ENCODE results near the gene PRTN3.

The PRTN3 gene
- total RNA-seq, result 0 to 0.24 (median 0) reads per million in 9 experiments

GRCh38 chr19:840519-841206 is at the start of gene PRTN3:
TSS of gene PRTN3 (plus strand) at chr19:840999. CDS start at chr19:841009, 10 bp downstream.
- H3K9me3 Mint-ChIP-seq, result no peaks in the 10 kb centered on the region
- DNase-seq, result no peak
- no peak within 1 kb of the TSS for H3K27ac Mint-ChIP-seq
- no peak for ATAC-seq (replicated peaks)
- H3K27me3 Mint-ChIP-seq, result peaks cover 40 to 62% of the 10 kb centered on the region in 2 donors
- peaks cover 4 to 7% of the 10 kb centered on the region in 2 donors for H3K4me1 Mint-ChIP-seq (ENCODE audit: low read depth in 2 of 2)
- peaks cover 10% of the 10 kb centered on the region for H3K36me3 Mint-ChIP-seq (ENCODE audit: insufficient read depth)
- H3K4me3 Mint-ChIP-seq, result no peak within 1 kb of the TSS

GRCh38 chr19:791007-791566 is 49.7 kb upstream of the PRTN3 start:
- Mint-ChIP-seq H3K9me3 (no peaks in the 10 kb centered on the region), H3K27me3 (no peaks in the 10 kb centered on the region), H3K4me1 (ENCODE audit: low read depth in 2 of 2) (no peaks in the 10 kb centered on the region), H3K36me3 (ENCODE audit: insufficient read depth) (peaks cover 3% of the 10 kb centered on the region), H3K4me3 (no peak overlapping the region), H3K27ac (no peak overlapping the region)
- no peak for ATAC-seq (replicated peaks)
- no peak for DNase-seq

DNA sequence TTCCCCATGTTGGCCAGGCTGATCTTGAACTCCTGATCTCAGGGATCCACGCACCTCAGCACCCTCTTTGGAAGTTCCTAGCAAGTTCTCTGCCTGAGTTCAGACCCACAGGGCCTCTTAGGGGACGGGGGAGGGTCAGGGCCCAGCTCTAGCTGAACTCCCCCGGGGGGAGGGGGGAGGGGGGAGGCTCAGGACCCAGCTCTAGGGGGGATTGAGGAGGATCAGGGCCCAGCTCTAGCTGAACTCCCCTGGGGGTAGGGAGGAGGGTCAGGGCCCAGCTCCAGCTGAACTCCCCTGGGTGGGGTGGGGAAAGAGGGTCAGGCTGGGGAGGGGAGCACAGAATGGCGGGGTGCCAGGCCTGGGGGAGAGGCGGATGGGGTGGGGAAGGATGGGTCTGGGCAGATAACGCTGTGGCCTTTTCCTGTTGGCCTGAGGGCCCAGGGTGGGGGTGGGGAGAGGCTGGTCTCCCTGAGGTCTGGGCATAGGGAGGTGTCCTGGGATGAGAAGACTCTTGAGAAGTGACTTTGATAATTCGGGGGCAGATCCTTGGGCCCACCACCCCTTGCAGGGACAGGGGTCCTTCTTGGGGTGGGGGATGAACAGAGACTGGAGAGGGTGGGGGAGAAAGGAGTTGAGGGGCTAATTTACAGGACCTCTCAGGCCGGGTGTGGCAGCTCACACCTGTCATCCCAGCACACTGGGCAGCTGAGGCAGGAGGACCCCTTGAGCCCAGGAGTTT is 49.1 kb upstream of the PRTN3 start:
- DNase-seq, result no peak
- Mint-ChIP-seq H3K4me1 (ENCODE audit: low read depth in 2 of 2) (peaks cover 2% of the 10 kb centered on the region in 2 donors), H3K27me3 (no peaks in the 10 kb centered on the region), H3K9me3 (no peaks in the 10 kb centered on the region), H3K27ac (no peak overlapping the region), H3K36me3 (ENCODE audit: insufficient read depth) (peaks cover 4% of the 10 kb centered on the region), H3K4me3 (no peak overlapping the region)
- ATAC-seq (replicated peaks), result no peak

- Mint-ChIP-seq H3K4me3 (no peak overlapping the region), H3K4me1 (ENCODE audit: low read depth in 2 of 2) (peaks cover 3% of the 10 kb centered on the region in 2 donors), H3K9me3 (no peaks in the 10 kb centered on the region), H3K36me3 (ENCODE audit: insufficient read depth) (peaks cover 11% of the 10 kb centered on the region), H3K27ac (no peak overlapping the region), H3K27me3 (no peaks in the 10 kb centered on the region)
- no peak for ATAC-seq (replicated peaks)
- no peak for DNase-seq
Measured at GRCh38 chr19:792306-792885, 48.4 kb upstream of the PRTN3 start.

GRCh38 chr19:793806-794205 is 47.0 kb upstream of the PRTN3 start:
- Mint-ChIP-seq H3K4me3 (no peak overlapping the region), H3K27me3 (no peaks in the 10 kb centered on the region), H3K27ac (no peak overlapping the region), H3K4me1 (ENCODE audit: low read depth in 2 of 2) (peaks cover 4% of the 10 kb centered on the region in 2 donors), H3K9me3 (no peaks in the 10 kb centered on the region), H3K36me3 (ENCODE audit: insufficient read depth) (peaks cover 19% of the 10 kb centered on the region)
- no peak for ATAC-seq (replicated peaks)
- no peak for DNase-seq

GRCh38 chr19:795073-795611 is 45.7 kb upstream of the PRTN3 start:
- peak overlapping the region in 1 of 2 donors; percentile 20 for H3K4me3 Mint-ChIP-seq
- peaks cover 33% of the 10 kb centered on the region for H3K36me3 Mint-ChIP-seq (ENCODE audit: insufficient read depth)
- no peak overlapping the region for H3K27ac Mint-ChIP-seq
- no peaks in the 10 kb centered on the region for H3K9me3 Mint-ChIP-seq
- ATAC-seq (replicated peaks) (no peak), DNase-seq (no peak)
- H3K4me1 Mint-ChIP-seq (ENCODE audit: low read depth in 2 of 2), result peaks cover 17% of the 10 kb centered on the region in 2 donors
- H3K27me3 Mint-ChIP-seq, result no peaks in the 10 kb centered on the region

GRCh38 chr19:795691-796581 is 44.9 kb upstream of the PRTN3 start:
- Mint-ChIP-seq H3K36me3 (ENCODE audit: insufficient read depth) (peaks cover 41% of the 10 kb centered on the region), H3K27me3 (no peaks in the 10 kb centered on the region), H3K9me3 (no peaks in the 10 kb centered on the region), H3K4me3 (peak overlapping the region; percentile 90 to 94), H3K4me1 (ENCODE audit: low read depth in 2 of 2) (peaks cover 23% of the 10 kb centered on the region in 2 donors), H3K27ac (no peak overlapping the region)
- ATAC-seq (replicated peaks) (no peak), DNase-seq (no peak)

DNA sequence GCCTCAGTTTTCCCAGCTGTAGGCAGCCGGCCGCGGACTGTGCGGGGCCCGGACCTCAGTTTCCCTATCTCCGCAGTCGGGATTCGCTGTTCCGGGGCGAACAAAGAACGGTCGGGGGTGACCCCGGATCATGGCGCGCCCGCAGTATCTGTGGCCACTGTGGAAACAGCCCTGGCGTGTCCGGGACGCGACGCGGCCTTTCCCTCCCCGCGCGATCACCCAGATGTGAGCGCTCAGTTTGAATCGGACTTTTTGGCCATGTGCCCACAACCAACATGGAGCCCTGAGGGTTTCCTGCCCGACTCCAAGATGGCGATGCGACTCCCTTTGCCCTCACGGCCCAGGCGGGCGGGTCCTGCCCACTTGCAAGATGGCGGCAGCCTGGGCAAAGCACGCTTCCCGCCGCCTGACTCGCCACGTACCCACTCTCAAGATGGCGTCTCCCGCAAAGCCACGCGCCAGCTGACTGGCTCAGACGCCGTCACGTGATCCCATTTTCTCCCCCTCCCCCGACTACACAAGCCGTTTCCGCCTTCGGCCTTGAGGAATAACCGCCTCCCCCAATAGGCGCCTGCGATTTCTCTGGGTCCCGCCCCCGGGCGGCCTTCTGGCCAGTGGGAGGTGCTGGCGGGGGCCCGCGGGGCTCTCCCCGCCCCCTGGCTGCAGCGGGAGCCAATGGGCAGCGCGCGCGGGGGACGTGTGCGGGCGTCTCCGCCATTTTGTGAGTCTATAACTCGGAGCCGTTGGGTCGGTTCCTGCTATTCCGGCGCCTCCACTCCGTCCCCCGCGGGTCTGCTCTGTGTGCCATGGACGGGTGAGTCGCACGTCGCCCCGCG is 43.9 kb upstream of the PRTN3 start, which contains the start of gene PTBP1:
TSS of gene PTBP1 (plus strand) at position 761 of the 836 bp plus-strand sequence. CDS start at position 807, 46 bp downstream.
- peaks cover 30 to 33% of the 10 kb centered on the region in 2 donors for H3K4me1 Mint-ChIP-seq (ENCODE audit: low read depth in 2 of 2)
- ATAC-seq (replicated peaks), result peak; percentile 82
- no peaks in the 10 kb centered on the region for H3K27me3 Mint-ChIP-seq
- peak; percentile 98 to 99 (median 99) for DNase-seq
- H3K36me3 Mint-ChIP-seq (ENCODE audit: insufficient read depth), result peaks cover 50% of the 10 kb centered on the region
- no peaks in the 10 kb centered on the region for H3K9me3 Mint-ChIP-seq
- peak within 1 kb of the TSS; percentile 90 to 95 for H3K27ac Mint-ChIP-seq
- peak within 1 kb of the TSS; percentile 90 to 94 for H3K4me3 Mint-ChIP-seq

GRCh38 chr19:797528-798414 is 43.0 kb upstream of the PRTN3 start:
- Mint-ChIP-seq H3K27ac (peak overlapping the region; percentile 90 to 95), H3K4me1 (ENCODE audit: low read depth in 2 of 2) (peaks cover 38 to 41% of the 10 kb centered on the region in 2 donors), H3K27me3 (no peaks in the 10 kb centered on the region), H3K36me3 (ENCODE audit: insufficient read depth) (peaks cover 59% of the 10 kb centered on the region), H3K4me3 (peak overlapping the region; percentile 90 to 94), H3K9me3 (no peaks in the 10 kb centered on the region)
- ATAC-seq (replicated peaks) (peak; percentile 25), DNase-seq (peak; percentile 80 to 85 (median 83))

DNA sequence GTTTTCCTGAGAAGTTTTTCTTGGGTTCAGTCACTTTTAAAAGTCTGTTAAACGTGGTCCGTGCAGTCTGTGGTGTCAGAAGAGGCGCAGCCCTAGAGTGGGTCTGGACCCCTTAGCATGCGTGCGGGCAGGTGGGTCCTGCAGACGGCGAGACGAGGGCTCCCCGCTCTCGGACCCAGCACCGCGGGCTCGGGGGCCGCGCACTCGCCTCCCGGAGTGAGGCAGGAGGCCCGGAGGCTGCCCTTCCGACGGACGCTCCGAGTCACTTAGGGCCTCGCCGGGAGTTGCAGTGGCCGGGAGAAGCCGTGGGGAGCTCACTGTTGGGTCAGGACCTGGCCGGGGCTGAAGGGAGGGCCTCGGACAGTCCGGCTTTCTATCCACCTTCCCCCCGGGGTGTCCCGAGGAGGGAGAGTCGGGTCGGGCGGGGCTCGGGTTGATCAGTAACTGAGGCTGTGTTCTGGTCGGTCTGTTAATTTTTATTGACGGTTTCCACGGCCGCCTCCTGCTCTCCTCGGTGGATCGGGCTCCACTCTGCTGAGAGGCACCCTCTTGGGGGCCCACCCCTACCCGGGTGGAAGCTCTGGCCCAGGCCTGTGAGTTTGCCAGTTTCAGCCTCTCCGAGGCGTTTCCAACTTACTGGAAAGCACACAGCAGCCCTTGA is 42.3 kb upstream of the PRTN3 start:
- H3K4me3 Mint-ChIP-seq, result peak overlapping the region; percentile 85 to 87
- H3K4me1 Mint-ChIP-seq (ENCODE audit: low read depth in 2 of 2), result peaks cover 44 to 48% of the 10 kb centered on the region in 2 donors
- H3K36me3 Mint-ChIP-seq (ENCODE audit: insufficient read depth), result peaks cover 67% of the 10 kb centered on the region
- no peaks in the 10 kb centered on the region for H3K27me3 Mint-ChIP-seq
- DNase-seq, result peak in 1 of 3 experiments; percentile 36
- H3K9me3 Mint-ChIP-seq, result no peaks in the 10 kb centered on the region
- no peak for ATAC-seq (replicated peaks)
- H3K27ac Mint-ChIP-seq, result peak overlapping the region; percentile 90 to 95

Data from effector memory CD8-positive, alpha-beta T cell (primary cell).